Fibroblast of skin of back (primary cell): ENCODE results near the gene NME3. TPM values are rescaled to one million over a fixed set of nuclear protein-coding genes. Genes with fewer than 3 reads are reported as not detected.
"Not testable (repeated sequence)": the region's sequence is repeated elsewhere in the genome, so short reads cannot be mapped to it uniquely, and the experiment has no call there.

Experiments used
- DNase-seq: peaks from one replicate; pipeline ENCODE4 v3.0.0-alpha.2; 2013
- polyA plus RNA-seq, 2 experiments: library from polyadenylated mRNA; unstranded; fragments of 120-200 nt; gene quantifications; one replicate each; pipeline ENCODE4 v1.2.1, GENCODE V29; 2013; ENCODE audit not compliant: insufficient read length in 2 of 2

The NME3 gene
- 16.3 TPM for polyA plus RNA-seq (2013, experiment 1 of 2; ENCODE audit: insufficient read length)
- polyA plus RNA-seq (2013, experiment 2 of 2; ENCODE audit: insufficient read length), result 16.8 TPM

GRCh38 chr16:1771188-1771863, at the start of gene NME3:
TSS of gene NME3 (minus strand) at chr16:1771543. CDS start at chr16:1771534, 9 bp downstream.
- DNase-seq, result peak; percentile 50

GRCh38 chr16:1820946-1821290, 49.6 kb upstream of the NME3 start:
- DNase-seq, result no peak

GRCh38 chr16:1820096-1820945, 49.0 kb upstream of the NME3 start:
- no peak for DNase-seq

GRCh38 chr16:1819611-1820010, 48.3 kb upstream of the NME3 start:
- DNase-seq, result no peak

- no peak for DNase-seq
These were observed 47.7 kb upstream of the NME3 start for GRCh38 chr16:1818873-1819525.

- no peak for DNase-seq
These were observed 47.0 kb upstream of the NME3 start for GRCh38 chr16:1818204-1818872.

- no peak for DNase-seq
These were observed 46.4 kb upstream of the NME3 start for GRCh38 chr16:1817716-1818115.

GRCh38 chr16:1817276-1817589, 45.9 kb upstream of the NME3 start:
- no peak for DNase-seq

GRCh38 chr16:1816396-1817275, 45.3 kb upstream of the NME3 start:
- no peak for DNase-seq

GRCh38 chr16:1815461-1815860, 44.1 kb upstream of the NME3 start:
- no peak for DNase-seq

GRCh38 chr16:1812732-1813163, 41.4 kb upstream of the NME3 start:
- DNase-seq, result peak; percentile 57

- no peak for DNase-seq
These were observed 39.2 kb upstream of the NME3 start for GRCh38 chr16:1810536-1810935.

GRCh38 chr16:1810106-1810505, 38.8 kb upstream of the NME3 start:
- no peak for DNase-seq

- DNase-seq, result no peak
These were observed 38.0 kb upstream of the NME3 start for GRCh38 chr16:1809281-1809801.

GRCh38 chr16:1808691-1809090, 37.3 kb upstream of the NME3 start:
- no peak for DNase-seq

GRCh38 chr16:1807626-1808025, 36.3 kb upstream of the NME3 start:
- DNase-seq, result no peak

GRCh38 chr16:1800701-1801100, 29.4 kb upstream of the NME3 start:
- no peak for DNase-seq

- not testable (repeated sequence) for DNase-seq
These were observed 27.9 kb upstream of the NME3 start for GRCh38 chr16:1799263-1799662.

GRCh38 chr16:1794908-1795666, 23.7 kb upstream of the NME3 start:
- DNase-seq, result no peak

- no peak for DNase-seq
These were observed 23.0 kb upstream of the NME3 start for GRCh38 chr16:1794221-1794871.
